ENCODE measurements around the gene SNX3.
A peak's percentile ranks its signal among the peaks of the same experiment; 100 is the strongest.

SNX3 gene

DNA sequence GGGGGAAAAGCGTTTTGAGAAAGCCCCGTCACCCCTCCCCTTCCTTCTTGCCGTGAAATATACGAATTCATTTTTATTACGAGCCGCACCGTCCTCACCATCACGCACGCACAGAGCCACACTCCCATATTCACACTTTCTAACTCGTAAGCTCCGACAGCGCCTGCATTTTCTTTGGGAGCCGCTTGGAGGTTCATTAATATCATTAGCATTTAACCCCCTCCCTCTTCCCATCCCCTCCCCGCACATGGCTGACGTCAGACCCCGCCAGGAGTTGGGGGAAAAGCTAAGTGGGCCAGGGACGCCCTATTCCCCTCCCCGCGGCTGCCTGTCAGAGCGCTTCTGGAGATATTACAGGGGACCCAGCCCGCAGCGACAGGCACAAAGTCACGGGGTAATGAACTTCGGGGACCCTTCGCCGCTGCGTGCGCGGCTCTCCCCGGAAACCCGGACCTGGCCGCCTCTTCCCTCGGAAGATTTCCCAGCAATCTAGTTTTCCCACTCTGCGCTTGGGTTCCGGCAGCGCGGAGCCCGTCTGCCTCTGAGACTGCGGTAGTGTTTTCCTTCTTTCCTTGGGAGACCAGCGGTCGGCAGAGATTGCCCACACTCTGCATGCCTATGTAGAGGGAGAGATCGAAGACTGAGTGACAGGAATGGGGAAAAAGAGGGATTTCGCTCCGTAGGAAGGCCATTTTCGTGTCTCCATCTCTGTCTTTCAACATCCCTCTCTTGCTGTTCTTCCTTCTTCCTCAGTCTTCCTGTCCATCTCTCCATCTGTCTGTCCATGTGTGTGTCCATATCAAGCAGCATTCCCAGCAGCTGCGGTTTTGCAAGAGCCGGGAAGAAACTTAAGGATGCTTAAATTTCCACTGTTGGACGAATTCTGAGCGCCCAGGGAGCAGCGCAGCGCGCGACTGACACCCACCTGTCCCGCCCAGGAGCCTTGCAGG is 94.9 kb downstream of the SNX3 start, which contains the start of gene NR2E1:
Gene NR2E1 (plus strand): TSS at position 309 of the 950 bp plus-strand sequence. CDS start 744 bp downstream, outside the sequence.
- intact Hi-C loops (cut with DNase I; ENCODE audit: low total_unique reads), result no loop called here
- peaks cover 0 to 98% of the 10 kb centered on the region in 2 donors for H3K27me3 ChIP-seq
- no peaks in the 10 kb centered on the region for H3K9me3 ChIP-seq
- no peak within 1 kb of the TSS for H3K27ac ChIP-seq
- TF ChIP-seq, protein P1, sequence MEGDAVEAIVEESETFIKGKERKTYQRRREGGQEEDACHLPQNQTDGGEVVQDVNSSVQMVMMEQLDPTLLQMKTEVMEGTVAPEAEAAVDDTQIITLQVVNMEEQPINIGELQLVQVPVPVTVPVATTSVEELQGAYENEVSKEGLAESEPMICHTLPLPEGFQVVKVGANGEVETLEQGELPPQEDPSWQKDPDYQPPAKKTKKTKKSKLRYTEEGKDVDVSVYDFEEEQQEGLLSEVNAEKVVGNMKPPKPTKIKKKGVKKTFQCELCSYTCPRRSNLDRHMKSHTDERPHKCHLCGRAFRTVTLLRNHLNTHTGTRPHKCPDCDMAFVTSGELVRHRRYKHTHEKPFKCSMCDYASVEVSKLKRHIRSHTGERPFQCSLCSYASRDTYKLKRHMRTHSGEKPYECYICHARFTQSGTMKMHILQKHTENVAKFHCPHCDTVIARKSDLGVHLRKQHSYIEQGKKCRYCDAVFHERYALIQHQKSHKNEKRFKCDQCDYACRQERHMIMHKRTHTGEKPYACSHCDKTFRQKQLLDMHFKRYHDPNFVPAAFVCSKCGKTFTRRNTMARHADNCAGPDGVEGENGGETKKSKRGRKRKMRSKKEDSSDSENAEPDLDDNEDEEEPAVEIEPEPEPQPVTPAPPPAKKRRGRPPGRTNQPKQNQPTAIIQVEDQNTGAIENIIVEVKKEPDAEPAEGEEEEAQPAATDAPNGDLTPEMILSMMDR (IDR thresholded peaks at IDR 0.05), result no peak
- DNase-seq, result no peak
- H3K36me3 ChIP-seq, result no peaks in the 10 kb centered on the region
- peak within 1 kb of the TSS in 1 of 2 donors; percentile 10 for H3K4me3 ChIP-seq
- H3K4me1 ChIP-seq, result peaks cover 0 to 56% (median 48%) of the 10 kb centered on the region in 4 donors

DNA sequence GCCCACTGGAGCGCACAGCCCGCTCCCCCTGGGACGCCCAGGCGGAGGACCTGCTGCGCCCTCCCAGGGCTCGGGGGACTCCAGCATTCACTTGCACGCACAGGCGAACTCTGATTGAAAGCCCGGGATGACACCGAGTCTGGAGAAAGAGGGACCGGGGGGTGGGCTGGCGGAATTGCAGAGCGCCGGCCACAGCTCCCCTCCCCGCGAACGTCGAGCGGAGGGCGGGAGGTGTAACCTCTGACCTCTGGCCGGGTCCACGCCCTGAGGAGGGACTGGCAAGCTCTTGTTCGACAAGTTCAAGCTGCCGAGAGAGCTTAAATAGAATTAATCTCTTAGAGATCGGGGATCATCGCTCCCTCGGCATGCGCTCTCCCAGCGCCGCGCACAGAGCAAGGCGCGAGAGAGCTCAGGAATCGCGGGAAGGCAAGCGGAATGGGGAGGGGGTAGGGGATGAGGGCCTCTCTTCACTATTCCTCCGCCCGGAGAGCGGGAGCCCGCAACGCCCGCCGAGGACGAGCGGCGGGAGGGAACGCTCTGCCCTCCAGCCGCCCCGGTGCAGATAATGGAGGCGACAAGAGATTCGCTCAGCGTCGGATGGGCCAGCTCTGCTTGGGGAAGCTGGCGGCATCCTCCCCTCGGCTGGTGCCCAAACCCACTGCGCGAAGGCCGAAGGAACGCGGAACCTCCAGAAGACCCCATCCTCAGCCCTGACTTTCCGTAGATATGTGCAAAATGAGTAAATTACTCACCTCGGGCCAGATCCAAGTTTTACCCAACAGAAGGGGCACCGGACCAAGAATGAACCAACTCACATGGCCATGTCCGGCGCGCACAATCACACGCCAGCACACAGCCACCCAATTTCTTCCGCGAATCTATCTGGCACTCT is 95.8 kb downstream of the SNX3 start:
- no peak for DNase-seq
- H3K27me3 ChIP-seq, result peaks cover 0 to 99% of the 10 kb centered on the region in 2 donors
- intact Hi-C loops (cut with DNase I; ENCODE audit: low total_unique reads), result no loop called here
- no peaks in the 10 kb centered on the region for H3K9me3 ChIP-seq
- no peak overlapping the region for H3K27ac ChIP-seq
- peaks cover 0 to 56% (median 46%) of the 10 kb centered on the region in 4 donors for H3K4me1 ChIP-seq
- H3K4me3 ChIP-seq, result peak overlapping the region in 1 of 2 donors; percentile 10
- TF ChIP-seq, protein P1 (IDR thresholded peaks at IDR 0.05), result no peak
- no peaks in the 10 kb centered on the region for H3K36me3 ChIP-seq

DNA sequence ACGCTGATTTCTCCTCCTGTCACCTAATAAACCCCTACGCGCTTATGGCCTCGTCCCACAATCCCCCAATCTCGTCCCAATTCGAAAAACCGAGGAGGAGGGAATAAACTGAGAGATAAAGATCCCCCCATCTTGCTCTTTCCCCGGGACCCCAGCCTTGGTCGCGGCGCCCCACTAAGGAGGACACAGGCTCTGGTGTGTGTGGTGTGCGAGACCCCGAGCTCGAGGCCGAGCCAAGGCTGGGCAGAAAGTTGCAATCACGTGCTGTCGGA is 96.4 kb downstream of the SNX3 start:
- TF ChIP-seq, protein P1 (IDR thresholded peaks at IDR 0.05), result no peak
- no peaks in the 10 kb centered on the region for H3K36me3 ChIP-seq
- peaks cover 0 to 98% of the 10 kb centered on the region in 2 donors for H3K27me3 ChIP-seq
- no peaks in the 10 kb centered on the region for H3K9me3 ChIP-seq
- DNase-seq, result no peak
- peaks cover 0 to 53% (median 42%) of the 10 kb centered on the region in 4 donors for H3K4me1 ChIP-seq
- H3K27ac ChIP-seq, result no peak overlapping the region
- no peak overlapping the region for H3K4me3 ChIP-seq
- intact Hi-C loops (cut with DNase I; ENCODE audit: low total_unique reads), result no loop called here

DNA sequence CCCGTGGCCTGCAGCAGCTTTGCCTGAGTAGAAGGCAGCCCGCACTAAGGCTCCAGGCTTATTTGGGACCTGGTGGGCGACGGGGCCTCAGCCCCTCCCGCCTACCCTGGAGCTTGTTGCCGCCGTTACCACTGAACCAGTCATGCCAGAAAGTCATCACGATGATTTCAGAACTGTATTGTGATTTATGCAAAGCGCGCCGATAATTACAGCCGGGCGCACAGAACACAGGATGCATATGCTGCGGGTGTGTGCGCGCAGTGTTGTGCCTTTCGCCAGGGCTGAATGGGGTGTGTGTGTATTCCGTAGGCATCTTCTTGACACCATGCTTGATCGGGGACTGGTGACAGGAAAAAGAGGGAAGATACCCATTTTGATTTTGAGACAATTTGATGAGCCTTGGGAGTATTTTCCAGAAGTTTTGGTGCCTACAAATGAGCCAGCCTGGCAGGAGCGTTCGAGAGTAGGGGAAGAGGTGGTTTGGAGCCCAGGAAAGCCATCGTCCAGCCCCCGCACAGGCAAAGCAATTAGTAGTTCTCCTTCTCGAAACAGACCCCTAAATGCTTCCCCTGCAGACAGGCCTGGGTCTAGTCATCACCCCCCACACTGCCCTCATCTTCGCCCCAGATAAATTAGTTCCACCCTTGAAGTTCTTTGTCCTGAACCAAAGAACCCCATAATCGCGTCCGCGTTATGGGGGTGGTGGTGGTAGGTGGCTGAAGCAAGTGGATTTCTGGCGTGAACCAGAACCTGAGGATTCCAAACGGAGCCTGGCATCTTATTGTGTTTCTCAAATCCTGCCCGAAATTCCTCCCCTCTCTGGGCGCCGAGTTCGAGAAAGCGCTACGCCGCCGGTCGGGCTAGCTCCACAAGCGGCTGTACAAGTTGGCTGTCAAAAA is 96.9 kb downstream of the SNX3 start:
- TF ChIP-seq, protein P1 (IDR thresholded peaks at IDR 0.05), result no peak
- H3K27ac ChIP-seq, result no peak overlapping the region
- H3K4me1 ChIP-seq, result peaks cover 0 to 47% (median 36%) of the 10 kb centered on the region in 4 donors
- no peaks in the 10 kb centered on the region for H3K36me3 ChIP-seq
- intact Hi-C loops (cut with DNase I; ENCODE audit: low total_unique reads), result no loop called here
- no peaks in the 10 kb centered on the region for H3K9me3 ChIP-seq
- peaks cover 0 to 98% of the 10 kb centered on the region in 2 donors for H3K27me3 ChIP-seq
- no peak overlapping the region for H3K4me3 ChIP-seq
- DNase-seq, result no peak

DNA sequence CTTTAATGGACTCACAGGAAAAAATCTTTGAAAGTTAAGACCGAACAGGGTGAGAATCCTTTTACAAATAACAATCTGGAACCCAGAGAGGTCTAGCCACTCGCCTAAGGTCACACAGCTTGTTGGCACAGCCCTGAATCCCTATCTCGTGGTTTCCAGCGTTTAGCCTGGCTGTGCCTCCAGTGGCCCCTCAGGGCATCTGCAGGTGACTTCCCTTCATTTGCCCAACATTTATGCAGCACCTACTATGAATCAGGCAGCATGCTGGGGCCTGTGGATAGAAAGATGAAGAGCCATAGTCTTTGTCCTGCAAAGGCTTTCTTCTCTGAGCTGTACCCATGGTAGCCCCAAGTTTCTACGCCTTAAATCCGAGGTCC is 97.6 kb downstream of the SNX3 start:
- Histone ChIP-seq H3K9me3 (no peaks in the 10 kb centered on the region), H3K36me3 (no peaks in the 10 kb centered on the region), H3K4me1 (peaks cover 0 to 41% (median 30%) of the 10 kb centered on the region in 4 donors), H3K27me3 (peaks cover 0 to 98% of the 10 kb centered on the region in 2 donors), H3K27ac (no peak overlapping the region), H3K4me3 (no peak overlapping the region)
- intact Hi-C loops (cut with DNase I; ENCODE audit: low total_unique reads), result no loop called here
- DNase-seq, result no peak
- TF ChIP-seq, protein P1 (IDR thresholded peaks at IDR 0.05), result no peak
